ENCODE data around the gene GALNT1. TPM values are rescaled to one million over a fixed set of nuclear protein-coding genes. Genes with fewer than 3 reads are reported as not detected.

The GALNT1 gene
- total RNA-seq, 1 donor from 2014 or later: 37.5 TPM

- H3K36me3 ChIP-seq: no peaks in the 10 kb centered on the region
- H3K4me1 ChIP-seq: no peaks in the 10 kb centered on the region
- H3K27me3 ChIP-seq: no peaks in the 10 kb centered on the region
- H3K27ac ChIP-seq: no peak overlapping the region
- intact Hi-C loops (cut with DNase I): no loop called here
- H3K9me3 ChIP-seq: peaks cover 3 to 8% of the 10 kb centered on the region in 2 donors
- DNase-seq (ENCODE audit: low spot score in 2 of 2): no peak
- H3K4me3 ChIP-seq: no peak overlapping the region
- TF ChIP-seq CTCF (IDR thresholded peaks at IDR 0.05): no peak
Observed at GRCh38 chr18:35641916-35642315, 60.4 kb downstream of the GALNT1 start.

DNA sequence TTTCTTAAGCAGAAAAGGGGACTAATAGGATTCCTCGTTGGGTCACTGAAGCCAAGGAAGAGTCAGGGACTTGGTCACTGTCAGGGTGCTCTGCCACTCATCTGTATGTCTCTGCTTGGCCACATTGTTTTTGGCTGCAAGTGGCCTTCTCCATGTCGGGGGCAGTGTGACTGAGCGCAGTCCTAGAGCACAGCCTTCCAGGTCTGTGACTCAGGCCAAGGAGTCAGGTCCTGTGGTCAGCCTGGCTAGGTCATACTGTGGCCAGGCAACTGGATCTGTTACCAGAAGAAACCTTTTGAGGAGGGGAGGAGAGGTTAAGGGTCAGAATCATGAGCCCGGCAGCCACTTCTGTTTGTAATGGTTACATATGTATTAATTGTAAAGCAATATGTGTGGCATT is 61.3 kb downstream of the GALNT1 start:
- no peaks in the 10 kb centered on the region for H3K27me3 ChIP-seq
- intact Hi-C loops (cut with DNase I): no loop called here
- no peak for TF ChIP-seq CTCF (IDR thresholded peaks at IDR 0.05)
- H3K4me3 ChIP-seq: no peak overlapping the region
- DNase-seq (ENCODE audit: low spot score in 2 of 2): no peak
- H3K9me3 ChIP-seq: peaks cover 0 to 3% of the 10 kb centered on the region in 2 donors
- H3K27ac ChIP-seq: no peak overlapping the region
- H3K4me1 ChIP-seq: no peaks in the 10 kb centered on the region
- no peaks in the 10 kb centered on the region for H3K36me3 ChIP-seq

- no peaks in the 10 kb centered on the region for H3K36me3 ChIP-seq
- H3K4me1 ChIP-seq: no peaks in the 10 kb centered on the region
- H3K27me3 ChIP-seq: no peaks in the 10 kb centered on the region
- no peak overlapping the region for H3K4me3 ChIP-seq
- TF ChIP-seq CTCF (IDR thresholded peaks at IDR 0.05): no peak
- no peak overlapping the region for H3K27ac ChIP-seq
- no peak for DNase-seq (ENCODE audit: low spot score in 2 of 2)
- peaks cover 0 to 22% of the 10 kb centered on the region in 2 donors for H3K9me3 ChIP-seq
- intact Hi-C loops (cut with DNase I): no loop called here
Observed at GRCh38 chr18:35646449-35646848, 64.9 kb downstream of the GALNT1 start.

- intact Hi-C loops (cut with DNase I): no loop called here
- H3K36me3 ChIP-seq: no peaks in the 10 kb centered on the region
- no peak for TF ChIP-seq CTCF (IDR thresholded peaks at IDR 0.05)
- peaks cover 2 to 5% of the 10 kb centered on the region in 2 donors for H3K4me1 ChIP-seq
- H3K27me3 ChIP-seq: no peaks in the 10 kb centered on the region
- H3K27ac ChIP-seq: no peak overlapping the region
- no peak for DNase-seq (ENCODE audit: low spot score in 2 of 2)
- no peak overlapping the region for H3K4me3 ChIP-seq
- H3K9me3 ChIP-seq: peaks cover 0 to 16% of the 10 kb centered on the region in 2 donors
Observed at GRCh38 chr18:35653392-35654135, 72.0 kb downstream of the GALNT1 start.

GRCh38 chr18:35658112-35658511 is 76.6 kb downstream of the GALNT1 start:
- intact Hi-C loops (cut with DNase I): no loop called here
- Histone ChIP-seq H3K4me1 (peaks cover 2 to 5% of the 10 kb centered on the region in 2 donors), H3K9me3 (no peaks in the 10 kb centered on the region), H3K36me3 (no peaks in the 10 kb centered on the region), H3K27me3 (no peaks in the 10 kb centered on the region), H3K4me3 (no peak overlapping the region), H3K27ac (no peak overlapping the region)
- TF ChIP-seq CTCF (IDR thresholded peaks at IDR 0.05): no peak
- DNase-seq (ENCODE audit: low spot score in 2 of 2): no peak
